Mesendoderm (in vitro differentiated cells): ENCODE data around the gene CTSC.

ENCODE experiments used
- DNase-seq: peaks from one replicate; pipeline ENCODE4 v3.0.0; 2013
- H2AK5ac ChIP-seq: 2 replicates; pipeline ENCODE4 v1.6.1; 2013; ENCODE audit warnings: low read length, inconsistent platforms
- H2BK120ac ChIP-seq: 2 replicates; pipeline ENCODE4 v1.6.1; 2013; ENCODE audit warnings: low read depth, mild to moderate bottlenecking, low read length, moderate library complexity, mixed read lengths
- H2BK15ac ChIP-seq: replicated peaks from 2 replicates; pipeline ENCODE4 v1.6.1; 2013; ENCODE audit warnings: low read depth, mild to moderate bottlenecking, moderate library complexity
- H2BK5ac ChIP-seq: 2 replicates; pipeline ENCODE4 v1.6.1; 2013; ENCODE audit warnings: low read length, inconsistent platforms
- H3K18ac ChIP-seq: 2 replicates; pipeline ENCODE4 v1.6.1; 2013; ENCODE audit warnings: mild to moderate bottlenecking, low read length, mixed read lengths
- H3K23ac ChIP-seq: one replicate; pipeline ENCODE4 v1.6.1; 2013; ENCODE audit warnings: low read length
- H3K27ac ChIP-seq: 2 replicates; pipeline ENCODE4 v1.5.1; 2013; ENCODE audit warnings: low read depth, mild to moderate bottlenecking, inconsistent platforms, low read length, moderate library complexity
- H3K27me3 ChIP-seq: 2 replicates; pipeline ENCODE4 v1.6.1; 2013; ENCODE audit warnings: low read length, control low read depth, mild to moderate bottlenecking, inconsistent platforms; ENCODE audit not compliant: insufficient read depth, poor library complexity
- H3K36me3 ChIP-seq: 2 replicates; pipeline ENCODE4 v1.6.1; 2013; ENCODE audit warnings: low read length, inconsistent platforms; ENCODE audit not compliant: control insufficient read depth, insufficient read depth
- H3K4ac ChIP-seq: one replicate; pipeline ENCODE4 v1.6.1; 2013; ENCODE audit warnings: low read depth, mild to moderate bottlenecking, low read length, moderate library complexity
- H3K4me1 ChIP-seq: 2 replicates; pipeline ENCODE4 v1.6.1; 2013; ENCODE audit warnings: low read depth, low read length, inconsistent platforms; ENCODE audit not compliant: control insufficient read depth
- H3K4me2 ChIP-seq: 2 replicates; pipeline ENCODE4 v1.6.1; 2013; ENCODE audit warnings: low read length
- H3K4me3 ChIP-seq: 2 replicates; pipeline ENCODE4 v1.5.1; 2013; ENCODE audit warnings: mild to moderate bottlenecking, low read length
- H3K56ac ChIP-seq: one replicate; pipeline ENCODE4 v1.6.1; 2013; ENCODE audit warnings: low read length
- H3K79me1 ChIP-seq: 2 replicates; pipeline ENCODE4 v1.6.1; 2013; ENCODE audit warnings: low read length, inconsistent platforms
- H3K79me2 ChIP-seq: 2 replicates; pipeline ENCODE4 v1.6.1; 2013; ENCODE audit warnings: mild to moderate bottlenecking, low read length; ENCODE audit not compliant: control insufficient read depth, insufficient read depth
- H3K9ac ChIP-seq: 2 replicates; pipeline ENCODE4 v1.6.1; 2013; ENCODE audit warnings: low read length, inconsistent platforms
- H4K5ac ChIP-seq: one replicate; pipeline ENCODE4 v1.6.1; 2013; ENCODE audit warnings: low read length
- H4K8ac ChIP-seq: one replicate; pipeline ENCODE4 v1.6.1; 2013; ENCODE audit warnings: low read depth, mild to moderate bottlenecking, control low read depth, low read length, moderate library complexity
- WGBS: extraction: QIAGEN DNeasy Blood & Tissue Kit; methylation state at CpG from one replicate; pipeline ENCODE4 v1.1.7; 2013; ENCODE audit warnings: low lambda C conversion rate, missing lambda C conversion rate; ENCODE audit not compliant: insufficient coverage; ENCODE audit errors: extremely low coverage; 5-methylcytosine and 5-hydroxymethylcytosine counted together

The CTSC gene

GRCh38 chr11:88357323-88358039 is 19.9 kb upstream of the CTSC start:
- Histone ChIP-seq H3K79me1 (no peaks in the 10 kb centered on the region), H3K23ac (no peak overlapping the region), H4K5ac (no peak overlapping the region), H3K56ac (no peak overlapping the region), H2BK120ac (no peak overlapping the region), H3K36me3 (no peaks in the 10 kb centered on the region), H3K4me1 (no peaks in the 10 kb centered on the region), H3K18ac (no peak overlapping the region), H3K9ac (no peak overlapping the region), H3K4me2 (no peak overlapping the region), H3K27ac (no peak overlapping the region), H3K27me3 (no peaks in the 10 kb centered on the region), H4K8ac (no peak overlapping the region), H3K4me3 (no peak overlapping the region), H3K79me2 (no peaks in the 10 kb centered on the region), H3K4ac (no peak overlapping the region), H2BK5ac (no peak overlapping the region), H2BK15ac (no peak overlapping the region), H2AK5ac (no peak overlapping the region)
- WGBS = no CpG with 5 or more reads among the region's 3 CpGs
- DNase-seq = no peak

- H3K27ac ChIP-seq = no peak overlapping the region
- H3K36me3 ChIP-seq = no peaks in the 10 kb centered on the region
- no CpG with 5 or more reads among the region's 2 CpGs for WGBS
- H3K27me3 ChIP-seq = no peaks in the 10 kb centered on the region
- no peak overlapping the region for H4K5ac ChIP-seq
- no peak overlapping the region for H3K4me3 ChIP-seq
- DNase-seq = no peak
- H4K8ac ChIP-seq = no peak overlapping the region
- H2BK5ac ChIP-seq = no peak overlapping the region
- no peak overlapping the region for H3K9ac ChIP-seq
- H3K79me1 ChIP-seq = no peaks in the 10 kb centered on the region
- H3K18ac ChIP-seq = no peak overlapping the region
- no peak overlapping the region for H2AK5ac ChIP-seq
- no peak overlapping the region for H3K23ac ChIP-seq
- no peak overlapping the region for H3K56ac ChIP-seq
- H3K4me1 ChIP-seq = no peaks in the 10 kb centered on the region
- no peak overlapping the region for H2BK15ac ChIP-seq
- no peak overlapping the region for H3K4me2 ChIP-seq
- H2BK120ac ChIP-seq = no peak overlapping the region
- no peak overlapping the region for H3K4ac ChIP-seq
- no peaks in the 10 kb centered on the region for H3K79me2 ChIP-seq
Observed at GRCh38 chr11:88355887-88356286, 18.4 kb upstream of the CTSC start.

- no peaks in the 10 kb centered on the region for H3K79me2 ChIP-seq
- H3K18ac ChIP-seq = no peak overlapping the region
- H2BK15ac ChIP-seq = no peak overlapping the region
- H3K4me2 ChIP-seq = no peak overlapping the region
- no peaks in the 10 kb centered on the region for H3K79me1 ChIP-seq
- H2BK120ac ChIP-seq = no peak overlapping the region
- no peak overlapping the region for H4K8ac ChIP-seq
- H3K36me3 ChIP-seq = no peaks in the 10 kb centered on the region
- WGBS = no CpG with 5 or more reads among the region's 2 CpGs
- no peak overlapping the region for H3K4ac ChIP-seq
- no peak overlapping the region for H3K27ac ChIP-seq
- H3K56ac ChIP-seq = no peak overlapping the region
- no peaks in the 10 kb centered on the region for H3K27me3 ChIP-seq
- no peak overlapping the region for H3K9ac ChIP-seq
- H3K4me3 ChIP-seq = no peak overlapping the region
- H3K4me1 ChIP-seq = no peaks in the 10 kb centered on the region
- H4K5ac ChIP-seq = no peak overlapping the region
- H2AK5ac ChIP-seq = no peak overlapping the region
- no peak overlapping the region for H3K23ac ChIP-seq
- DNase-seq = no peak
- no peak overlapping the region for H2BK5ac ChIP-seq
Observed at GRCh38 chr11:88354912-88355311, 17.4 kb upstream of the CTSC start.

GRCh38 chr11:88353835-88354496 is 16.4 kb upstream of the CTSC start:
- H3K4me2 ChIP-seq = no peak overlapping the region
- H3K36me3 ChIP-seq = no peaks in the 10 kb centered on the region
- no peak overlapping the region for H3K18ac ChIP-seq
- no peak overlapping the region for H3K4ac ChIP-seq
- no peak overlapping the region for H2BK15ac ChIP-seq
- H3K79me1 ChIP-seq = no peaks in the 10 kb centered on the region
- H3K4me1 ChIP-seq = no peaks in the 10 kb centered on the region
- H2BK5ac ChIP-seq = no peak overlapping the region
- no peaks in the 10 kb centered on the region for H3K27me3 ChIP-seq
- H4K5ac ChIP-seq = no peak overlapping the region
- H3K23ac ChIP-seq = no peak overlapping the region
- no peak overlapping the region for H3K56ac ChIP-seq
- no peak overlapping the region for H3K4me3 ChIP-seq
- H3K27ac ChIP-seq = no peak overlapping the region
- DNase-seq = no peak
- no CpG with 5 or more reads among the region's 4 CpGs for WGBS
- H2BK120ac ChIP-seq = no peak overlapping the region
- no peak overlapping the region for H3K9ac ChIP-seq
- no peaks in the 10 kb centered on the region for H3K79me2 ChIP-seq
- H4K8ac ChIP-seq = no peak overlapping the region
- no peak overlapping the region for H2AK5ac ChIP-seq

- Histone ChIP-seq H3K9ac (no peak overlapping the region), H4K5ac (no peak overlapping the region), H2AK5ac (no peak overlapping the region), H3K18ac (no peak overlapping the region), H4K8ac (no peak overlapping the region), H3K4me3 (no peak overlapping the region), H3K4me1 (no peaks in the 10 kb centered on the region), H3K36me3 (no peaks in the 10 kb centered on the region), H3K79me1 (no peaks in the 10 kb centered on the region), H3K27me3 (no peaks in the 10 kb centered on the region), H3K79me2 (no peaks in the 10 kb centered on the region), H3K56ac (no peak overlapping the region), H3K4me2 (no peak overlapping the region), H2BK15ac (no peak overlapping the region), H3K23ac (no peak overlapping the region), H2BK120ac (no peak overlapping the region), H2BK5ac (no peak overlapping the region), H3K27ac (no peak overlapping the region), H3K4ac (no peak overlapping the region)
- WGBS = no CpG with 5 or more reads among the region's 3 CpGs
- DNase-seq = no peak
Observed at GRCh38 chr11:88353386-88353785, 15.8 kb upstream of the CTSC start.

GRCh38 chr11:88352139-88352538 is 14.6 kb upstream of the CTSC start:
- H4K8ac ChIP-seq = no peak overlapping the region
- H2AK5ac ChIP-seq = no peak overlapping the region
- no peaks in the 10 kb centered on the region for H3K27me3 ChIP-seq
- no peaks in the 10 kb centered on the region for H3K36me3 ChIP-seq
- no peak for DNase-seq
- no peaks in the 10 kb centered on the region for H3K79me1 ChIP-seq
- no peak overlapping the region for H2BK15ac ChIP-seq
- no peak overlapping the region for H3K4ac ChIP-seq
- H3K23ac ChIP-seq = no peak overlapping the region
- no peak overlapping the region for H3K4me3 ChIP-seq
- no peak overlapping the region for H2BK120ac ChIP-seq
- no peak overlapping the region for H4K5ac ChIP-seq
- no peak overlapping the region for H3K56ac ChIP-seq
- H3K9ac ChIP-seq = no peak overlapping the region
- no peaks in the 10 kb centered on the region for H3K79me2 ChIP-seq
- H3K18ac ChIP-seq = no peak overlapping the region
- H3K4me2 ChIP-seq = no peak overlapping the region
- H3K4me1 ChIP-seq = no peaks in the 10 kb centered on the region
- no peak overlapping the region for H3K27ac ChIP-seq
- H2BK5ac ChIP-seq = no peak overlapping the region
